NT2/D1 (cell line): ENCODE measurements around the gene ESRRB.

ENCODE experiments used
- DNase-seq: peaks from one replicate; pipeline ENCODE4 v3.0.0-alpha.2; 2011; ENCODE audit warnings: low read depth, low spot score
- H3K27me3 ChIP-seq: 2 replicates; pipeline ENCODE4 v1.6.0; 2011; ENCODE audit warnings: mild to moderate bottlenecking; ENCODE audit not compliant: insufficient read length, insufficient read depth
- H3K36me3 ChIP-seq: 2 replicates; pipeline ENCODE4 v1.6.1; 2011; ENCODE audit warnings: mild to moderate bottlenecking, low read length, mixed read lengths; ENCODE audit not compliant: insufficient read depth, insufficient read length
- H3K4me1 ChIP-seq: 2 replicates; pipeline ENCODE4 v1.5.1; 2011; ENCODE audit not compliant: insufficient read depth, insufficient read length
- H3K4me3 ChIP-seq: 2 replicates; pipeline ENCODE4 v1.5.1; 2011; ENCODE audit warnings: low read depth; ENCODE audit not compliant: insufficient read length
- H3K9ac ChIP-seq: 2 replicates; pipeline ENCODE4 v1.6.0; 2011; ENCODE audit warnings: low read depth; ENCODE audit not compliant: insufficient read length
- H3K9me3 ChIP-seq: 2 replicates; pipeline ENCODE4 v1.5.1; 2011; ENCODE audit warnings: mild to moderate bottlenecking, low read length; ENCODE audit not compliant: insufficient read depth
- SUZ12 ChIP-seq: IDR thresholded peaks from 2 replicates; pipeline ENCODE4 v1.6.1; 2011; ENCODE audit not compliant: insufficient read length, insufficient read depth; ENCODE audit errors: extremely low read depth
- YY1 ChIP-seq: IDR thresholded peaks from 2 replicates; pipeline ENCODE4 v1.6.1; 2011; ENCODE audit not compliant: insufficient read length, insufficient read depth
- ZNF274 ChIP-seq: IDR thresholded peaks from 2 replicates; pipeline ENCODE4 v1.6.1; 2011; ENCODE audit warnings: mild to moderate bottlenecking, low read depth, low read length

ESRRB gene

GRCh38 chr14:76412501-76412900 lies 36.6 kb downstream of the ESRRB start:
- DNase-seq, result no peak
- Histone ChIP-seq H3K9ac (no peak overlapping the region), H3K4me3 (no peak overlapping the region), H3K4me1 (peaks cover 3% of the 10 kb centered on the region), H3K36me3 (no peaks in the 10 kb centered on the region), H3K9me3 (no peaks in the 10 kb centered on the region), H3K27me3 (no peaks in the 10 kb centered on the region)
- TF ChIP-seq SUZ12 (no peak), YY1 (no peak), ZNF274 (no peak)

DNA sequence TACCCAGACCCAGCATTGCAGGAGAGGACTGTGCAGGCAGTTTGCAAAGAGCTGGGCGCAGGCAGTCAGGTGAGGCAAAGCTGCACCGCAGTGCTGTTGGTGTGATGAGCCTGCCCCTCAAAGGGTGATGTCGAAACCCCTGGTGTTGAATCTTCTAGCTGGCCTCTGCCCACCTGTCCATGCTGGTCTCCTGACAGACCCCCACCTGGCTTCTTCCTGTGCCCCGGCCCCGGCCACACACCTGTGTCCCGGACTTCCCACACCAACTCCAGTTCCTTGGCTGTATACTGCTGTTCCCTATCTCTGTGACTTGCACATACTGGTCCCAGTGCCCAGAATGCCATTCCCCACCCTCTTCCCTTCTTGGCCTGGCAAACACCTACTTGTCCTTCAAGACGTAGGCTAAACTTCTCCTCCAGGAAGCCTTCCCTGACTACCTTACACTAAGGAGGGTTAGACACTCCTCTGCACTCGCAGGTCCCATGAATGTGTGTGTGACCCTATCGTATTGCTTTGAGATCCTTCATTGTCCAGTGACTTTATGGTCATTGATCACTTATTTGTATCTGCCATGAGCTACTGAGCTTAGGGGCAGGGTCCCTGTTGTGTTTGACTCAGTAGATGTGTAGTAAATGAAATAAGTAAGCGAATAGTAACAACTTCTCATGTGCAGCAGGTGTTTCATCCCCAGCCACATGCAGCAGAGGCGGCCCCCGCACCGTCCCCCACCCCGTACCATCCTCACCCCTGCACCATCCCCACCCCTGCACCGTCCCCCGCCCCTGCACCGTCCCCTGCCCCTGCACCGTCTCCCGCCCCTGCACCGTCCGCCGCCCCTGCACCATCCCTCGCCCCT lies 37.4 kb downstream of the ESRRB start:
- Histone ChIP-seq H3K9me3 (no peaks in the 10 kb centered on the region), H3K36me3 (no peaks in the 10 kb centered on the region), H3K27me3 (no peaks in the 10 kb centered on the region), H3K4me3 (no peak overlapping the region), H3K9ac (no peak overlapping the region), H3K4me1 (peaks cover 3% of the 10 kb centered on the region)
- no peak for TF ChIP-seq SUZ12
- no peak for TF ChIP-seq ZNF274
- no peak for DNase-seq

DNA sequence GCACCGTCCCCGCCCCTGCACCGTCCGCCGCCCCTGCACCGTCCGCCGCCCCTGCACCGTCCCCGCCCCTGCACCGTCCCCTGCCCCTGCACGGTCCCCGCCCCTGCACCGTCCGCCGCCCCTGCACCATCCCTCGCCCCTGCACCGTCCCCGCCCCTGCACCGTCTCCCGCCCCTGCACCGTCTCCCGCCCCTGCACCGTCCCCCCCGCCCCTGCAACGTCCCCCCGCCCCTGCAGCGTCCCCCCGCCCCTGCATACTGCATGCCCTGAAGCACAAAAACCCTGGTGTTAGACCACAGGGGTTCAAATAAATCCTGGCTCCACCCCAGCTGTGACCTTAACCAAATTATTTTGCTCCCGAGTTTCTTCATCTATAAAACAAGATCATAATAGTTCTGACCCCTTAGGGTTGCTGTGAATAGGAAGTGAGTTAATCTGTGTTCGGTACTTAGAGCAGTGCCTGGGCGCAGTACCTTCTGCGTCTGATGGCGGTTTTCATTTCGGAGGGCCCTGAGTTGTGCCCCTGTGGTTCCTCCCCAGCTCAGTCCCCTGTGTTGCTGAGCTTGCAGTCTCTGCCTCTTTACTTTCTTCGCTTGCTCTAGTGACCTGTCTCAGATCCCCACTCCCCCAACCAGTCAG lies 38.1 kb downstream of the ESRRB start:
- DNase-seq, result no peak
- TF ChIP-seq ZNF274, result no peak
- TF ChIP-seq YY1, result no peak
- TF ChIP-seq SUZ12, result no peak
- no peaks in the 10 kb centered on the region for H3K9me3 ChIP-seq
- H3K4me3 ChIP-seq, result no peak overlapping the region
- no peaks in the 10 kb centered on the region for H3K36me3 ChIP-seq
- no peak overlapping the region for H3K9ac ChIP-seq
- H3K4me1 ChIP-seq, result peaks cover 3% of the 10 kb centered on the region
- no peaks in the 10 kb centered on the region for H3K27me3 ChIP-seq

- no peak overlapping the region for H3K4me3 ChIP-seq
- no peaks in the 10 kb centered on the region for H3K36me3 ChIP-seq
- no peak for DNase-seq
- TF ChIP-seq YY1, result no peak
- TF ChIP-seq SUZ12, result no peak
- peaks cover 3% of the 10 kb centered on the region for H3K4me1 ChIP-seq
- no peaks in the 10 kb centered on the region for H3K27me3 ChIP-seq
- no peaks in the 10 kb centered on the region for H3K9me3 ChIP-seq
- H3K9ac ChIP-seq, result no peak overlapping the region
These were observed 43.5 kb downstream of the ESRRB start for GRCh38 chr14:76419399-76419798.

DNA sequence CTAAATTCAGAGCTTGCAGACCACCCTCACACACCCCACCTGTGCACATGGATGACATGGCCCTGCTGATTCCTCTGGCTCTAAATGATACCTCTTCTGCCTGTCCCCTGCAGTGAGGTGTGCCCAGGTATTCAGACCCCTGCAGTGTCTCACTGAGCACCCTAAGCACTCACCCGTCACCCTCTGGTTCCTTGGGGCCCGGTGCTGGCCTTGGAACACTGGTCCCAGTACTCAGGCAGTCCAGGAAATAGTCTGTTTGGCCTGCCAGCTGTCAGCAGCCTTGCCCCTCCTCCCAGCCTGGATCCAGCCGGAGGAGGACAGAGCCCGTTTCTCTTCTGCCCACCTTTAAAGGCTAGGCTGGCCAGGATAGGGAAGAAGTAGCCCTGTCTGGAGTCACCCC lies 44.9 kb downstream of the ESRRB start:
- no peaks in the 10 kb centered on the region for H3K36me3 ChIP-seq
- TF ChIP-seq ZNF274 (no peak), SUZ12 (no peak), YY1 (no peak)
- H3K4me1 ChIP-seq, result peaks cover 3% of the 10 kb centered on the region
- no peaks in the 10 kb centered on the region for H3K27me3 ChIP-seq
- no peak for DNase-seq
- no peak overlapping the region for H3K9ac ChIP-seq
- H3K9me3 ChIP-seq, result no peaks in the 10 kb centered on the region
- no peak overlapping the region for H3K4me3 ChIP-seq

- TF ChIP-seq SUZ12, result no peak
- TF ChIP-seq YY1, result no peak
- TF ChIP-seq ZNF274, result no peak
- Histone ChIP-seq H3K4me1 (peaks cover 3% of the 10 kb centered on the region), H3K9me3 (no peaks in the 10 kb centered on the region), H3K9ac (no peak overlapping the region), H3K4me3 (no peak overlapping the region), H3K27me3 (no peaks in the 10 kb centered on the region), H3K36me3 (no peaks in the 10 kb centered on the region)
- DNase-seq, result no peak
These were observed 45.7 kb downstream of the ESRRB start for GRCh38 chr14:76421662-76422061.

DNA sequence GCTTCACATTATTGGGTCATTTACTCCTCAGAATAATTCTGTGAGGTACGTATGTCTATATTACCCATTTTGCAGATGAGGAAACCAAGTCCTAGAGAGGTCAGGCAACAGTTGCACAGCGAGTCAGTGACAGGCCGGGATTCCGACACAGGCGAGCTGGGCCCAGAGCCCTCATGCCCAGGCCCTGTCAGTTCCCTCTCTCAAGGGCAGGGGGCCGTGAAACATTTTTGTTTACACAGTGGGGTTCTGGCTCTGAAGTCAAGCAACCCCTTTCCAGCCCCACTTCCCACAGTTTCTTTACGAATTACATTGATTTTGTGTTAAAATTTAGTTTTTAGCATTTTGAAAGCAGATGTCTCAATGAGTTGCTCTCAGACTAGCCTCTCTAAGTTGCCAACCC lies 46.7 kb downstream of the ESRRB start:
- Histone ChIP-seq H3K9ac (no peak overlapping the region), H3K9me3 (no peaks in the 10 kb centered on the region), H3K4me1 (peaks cover 3% of the 10 kb centered on the region), H3K27me3 (no peaks in the 10 kb centered on the region), H3K36me3 (no peaks in the 10 kb centered on the region), H3K4me3 (no peak overlapping the region)
- DNase-seq, result no peak
- TF ChIP-seq SUZ12 (no peak), ZNF274 (no peak), YY1 (no peak)
